Endodermal cell (in vitro differentiated cells): ENCODE results near the gene TYRO3. TPM values are rescaled to one million over a fixed set of nuclear protein-coding genes. Genes with fewer than 3 reads are reported as not detected.
A peak's percentile ranks its signal among the peaks of the same experiment; 100 is the strongest.

Source experiments
- DNase-seq: peaks from one replicate; pipeline ENCODE4 v3.0.0-alpha.2; 2017
- H3K27ac ChIP-seq: 2 replicates; pipeline ENCODE4 v1.5.1; 2013; ENCODE audit warnings: mild to moderate bottlenecking, low read depth, low read length, moderate library complexity
- H3K27me3 ChIP-seq: 2 replicates; pipeline ENCODE4 v1.6.1; 2013; ENCODE audit warnings: mild to moderate bottlenecking, low read length, moderate library complexity; ENCODE audit not compliant: insufficient read depth, control insufficient read depth, poor library complexity, severe bottlenecking
- H3K36me3 ChIP-seq: 2 replicates; pipeline ENCODE4 v1.7.0; 2013; ENCODE audit warnings: mild to moderate bottlenecking, low read length, moderate library complexity; ENCODE audit not compliant: control insufficient read depth, insufficient read depth
- H3K4me1 ChIP-seq: one replicate; pipeline ENCODE4 v1.7.0; 2013; ENCODE audit warnings: low read length; ENCODE audit not compliant: control insufficient read depth, insufficient read depth
- H3K4me3 ChIP-seq: 2 replicates; pipeline ENCODE4 v1.5.1; 2013; ENCODE audit warnings: mild to moderate bottlenecking, low read length, moderate library complexity
- H3K9ac ChIP-seq: 2 replicates; pipeline ENCODE4 v1.6.1; 2013; ENCODE audit warnings: mild to moderate bottlenecking, low read length, moderate library complexity; ENCODE audit not compliant: poor library complexity, severe bottlenecking; ENCODE audit errors: extremely low read depth
- H3K9me3 ChIP-seq: 2 replicates; pipeline ENCODE4 v1.6.1; 2013; ENCODE audit warnings: mild to moderate bottlenecking, low read length, moderate library complexity; ENCODE audit not compliant: control insufficient read depth
- H3K27ac Mint-ChIP-seq: 2 replicates; pipeline ENCODE4 v1.8.0; 2020; ENCODE audit warnings: mixed read lengths
- H3K27me3 Mint-ChIP-seq: 2 replicates; pipeline ENCODE4 v1.8.0; 2021; ENCODE audit warnings: mild to moderate bottlenecking, mixed read lengths; ENCODE audit not compliant: insufficient read depth
- H3K36me3 Mint-ChIP-seq: 2 replicates; pipeline ENCODE4 v1.8.0; 2020; ENCODE audit warnings: low read depth, mixed read lengths
- H3K4me1 Mint-ChIP-seq: 2 replicates; pipeline ENCODE4 v1.8.0; 2020; ENCODE audit warnings: mixed read lengths
- H3K4me3 Mint-ChIP-seq: 2 replicates; pipeline ENCODE4 v1.8.0; 2020; ENCODE audit warnings: mild to moderate bottlenecking, moderate library complexity, mixed read lengths
- H3K9me3 Mint-ChIP-seq: 2 replicates; pipeline ENCODE4 v1.8.0; 2020; ENCODE audit warnings: mild to moderate bottlenecking, mixed read lengths
- CTCF ChIP-seq: fragments of 200-600 bp; sonication (generic); conservative IDR thresholded peaks from 2 replicates; pipeline ENCODE4 v1.5.0; 2021; ENCODE audit warnings: antibody characterized with exemption, mild to moderate bottlenecking
- WGBS, 2 experiments: methylation state at CpG; one replicate each; pipeline versions ENCODE4 v1.1.5 to v1.1.7; 2013; ENCODE audit warnings: missing lambda C conversion rate in 2 of 2, mixed read lengths in 1 of 2; ENCODE audit not compliant: insufficient coverage in 1 of 2, insufficient read length in 1 of 2; 5-methylcytosine and 5-hydroxymethylcytosine counted together
- total RNA-seq, 2 donors: library from RNA; stranded (reverse); fragmentation: NEBNext Ultra II Directional in 1 of 2; extraction: Animal tissue kit (Norgen Biotek cat#: 25700) in 1 of 2; gene quantifications; 2 replicates in 1 of 2; 3 replicates in 1 of 2; pipeline ENCODE4 v1.2.1, GENCODE V29; 2021

The TYRO3 gene
- total RNA-seq, 2 donors from 2014 or later = 293 to 311 TPM

- peak overlapping the region; percentile 48 for H3K27ac Mint-ChIP-seq
- no peak for DNase-seq
- no peaks in the 10 kb centered on the region for H3K9me3 Mint-ChIP-seq
- H3K27me3 ChIP-seq = no peaks in the 10 kb centered on the region
- H3K9me3 ChIP-seq = no peaks in the 10 kb centered on the region
- H3K4me1 ChIP-seq = peaks cover 33% of the 10 kb centered on the region
- H3K4me3 ChIP-seq = no peak overlapping the region
- H3K4me1 Mint-ChIP-seq = peaks cover 64% of the 10 kb centered on the region
- peaks cover 81% of the 10 kb centered on the region for H3K36me3 Mint-ChIP-seq
- H3K9ac ChIP-seq = no peak overlapping the region
- no peaks in the 10 kb centered on the region for H3K27me3 Mint-ChIP-seq
- 95 to 100% methylated on average over 1 to 3 of the region's 3 CpGs for WGBS, 2 experiments
- no peak overlapping the region for H3K4me3 Mint-ChIP-seq
- peaks cover 81% of the 10 kb centered on the region for H3K36me3 ChIP-seq
- no peak for TF ChIP-seq CTCF
- no peak overlapping the region for H3K27ac ChIP-seq
Observed at GRCh38 chr15:41570764-41571163, 11.8 kb downstream of the TYRO3 start.

- no peak overlapping the region for H3K4me3 ChIP-seq
Observed at GRCh38 chr15:41571948-41572347, 12.9 kb downstream of the TYRO3 start.

GRCh38 chr15:41572866-41573265 lies 13.9 kb downstream of the TYRO3 start:
- WGBS, 2 experiments = 98% methylated on average over 7 to 8 of the region's 8 CpGs
- TF ChIP-seq CTCF = no peak
- no peak overlapping the region for H3K4me3 Mint-ChIP-seq
- no peaks in the 10 kb centered on the region for H3K27me3 Mint-ChIP-seq
- Histone ChIP-seq H3K36me3 (peaks cover 82% of the 10 kb centered on the region), H3K27ac (no peak overlapping the region), H3K9me3 (no peaks in the 10 kb centered on the region), H3K4me3 (no peak overlapping the region), H3K27me3 (no peaks in the 10 kb centered on the region), H3K4me1 (peaks cover 27% of the 10 kb centered on the region), H3K9ac (no peak overlapping the region)
- peaks cover 48% of the 10 kb centered on the region for H3K4me1 Mint-ChIP-seq
- no peaks in the 10 kb centered on the region for H3K9me3 Mint-ChIP-seq
- peak overlapping the region; percentile 72 for H3K27ac Mint-ChIP-seq
- H3K36me3 Mint-ChIP-seq = peaks cover 80% of the 10 kb centered on the region
- no peak for DNase-seq

More at GRCh38 chr15:41571948-41572347, 12.9 kb downstream of the TYRO3 start:
- Histone ChIP-seq H3K4me1 (peaks cover 33% of the 10 kb centered on the region), H3K9ac (no peak overlapping the region), H3K36me3 (peaks cover 76% of the 10 kb centered on the region), H3K9me3 (no peaks in the 10 kb centered on the region), H3K27ac (no peak overlapping the region), H3K27me3 (no peaks in the 10 kb centered on the region)
- no peaks in the 10 kb centered on the region for H3K27me3 Mint-ChIP-seq
- H3K4me1 Mint-ChIP-seq = peaks cover 57% of the 10 kb centered on the region
- H3K4me3 Mint-ChIP-seq = no peak overlapping the region
- no peak for TF ChIP-seq CTCF
- H3K9me3 Mint-ChIP-seq = no peaks in the 10 kb centered on the region
- no peak for DNase-seq
- peaks cover 79% of the 10 kb centered on the region for H3K36me3 Mint-ChIP-seq
- H3K27ac Mint-ChIP-seq = no peak overlapping the region
- WGBS, 2 experiments = 90 to 96% methylated on average over 3 of the region's 3 CpGs
